Endodermal cell (in vitro differentiated cells): ENCODE data around the gene CACNA2D2. TPM values are rescaled to one million over a fixed set of nuclear protein-coding genes. Genes with fewer than 3 reads are reported as not detected.

Experiments used
- DNase-seq: peaks from one replicate; pipeline ENCODE4 v3.0.0-alpha.2; 2017
- H3K27ac ChIP-seq: 2 replicates; pipeline ENCODE4 v1.5.1; 2013; ENCODE audit warnings: mild to moderate bottlenecking, low read depth, low read length, moderate library complexity
- H3K27me3 ChIP-seq: 2 replicates; pipeline ENCODE4 v1.6.1; 2013; ENCODE audit warnings: mild to moderate bottlenecking, low read length, moderate library complexity; ENCODE audit not compliant: insufficient read depth, control insufficient read depth, poor library complexity, severe bottlenecking
- H3K36me3 ChIP-seq: 2 replicates; pipeline ENCODE4 v1.7.0; 2013; ENCODE audit warnings: mild to moderate bottlenecking, low read length, moderate library complexity; ENCODE audit not compliant: control insufficient read depth, insufficient read depth
- H3K4me1 ChIP-seq: one replicate; pipeline ENCODE4 v1.7.0; 2013; ENCODE audit warnings: low read length; ENCODE audit not compliant: control insufficient read depth, insufficient read depth
- H3K4me3 ChIP-seq: 2 replicates; pipeline ENCODE4 v1.5.1; 2013; ENCODE audit warnings: mild to moderate bottlenecking, low read length, moderate library complexity
- H3K9ac ChIP-seq: 2 replicates; pipeline ENCODE4 v1.6.1; 2013; ENCODE audit warnings: mild to moderate bottlenecking, low read length, moderate library complexity; ENCODE audit not compliant: poor library complexity, severe bottlenecking; ENCODE audit errors: extremely low read depth
- H3K9me3 ChIP-seq: 2 replicates; pipeline ENCODE4 v1.6.1; 2013; ENCODE audit warnings: mild to moderate bottlenecking, low read length, moderate library complexity; ENCODE audit not compliant: control insufficient read depth
- H3K27ac Mint-ChIP-seq: 2 replicates; pipeline ENCODE4 v1.8.0; 2020; ENCODE audit warnings: mixed read lengths
- H3K27me3 Mint-ChIP-seq: 2 replicates; pipeline ENCODE4 v1.8.0; 2021; ENCODE audit warnings: mild to moderate bottlenecking, mixed read lengths; ENCODE audit not compliant: insufficient read depth
- H3K36me3 Mint-ChIP-seq: 2 replicates; pipeline ENCODE4 v1.8.0; 2020; ENCODE audit warnings: low read depth, mixed read lengths
- H3K4me1 Mint-ChIP-seq: 2 replicates; pipeline ENCODE4 v1.8.0; 2020; ENCODE audit warnings: mixed read lengths
- H3K4me3 Mint-ChIP-seq: 2 replicates; pipeline ENCODE4 v1.8.0; 2020; ENCODE audit warnings: mild to moderate bottlenecking, moderate library complexity, mixed read lengths
- H3K9me3 Mint-ChIP-seq: 2 replicates; pipeline ENCODE4 v1.8.0; 2020; ENCODE audit warnings: mild to moderate bottlenecking, mixed read lengths
- WGBS, 2 experiments: methylation state at CpG; one replicate each; pipeline versions ENCODE4 v1.1.5 to v1.1.7; 2013; ENCODE audit warnings: missing lambda C conversion rate in 2 of 2, mixed read lengths in 1 of 2; ENCODE audit not compliant: insufficient coverage in 1 of 2, insufficient read length in 1 of 2; 5-methylcytosine and 5-hydroxymethylcytosine counted together
- total RNA-seq, 2 donors: library from RNA; stranded (reverse); fragmentation: NEBNext Ultra II Directional in 1 of 2; extraction: Animal tissue kit (Norgen Biotek cat#: 25700) in 1 of 2; gene quantifications; 2 replicates in 1 of 2; 3 replicates in 1 of 2; pipeline ENCODE4 v1.2.1, GENCODE V29; 2021
- TF ChIP-seq, protein P1 (sequence below): fragments of 200-600 bp; sonication (generic); conservative IDR thresholded peaks from 2 replicates; pipeline ENCODE4 v1.5.0; 2021; ENCODE audit warnings: antibody characterized with exemption, mild to moderate bottlenecking

CACNA2D2 gene
- total RNA-seq, 2 donors from 2014 or later: 17.6 to 20.7 TPM

DNA sequence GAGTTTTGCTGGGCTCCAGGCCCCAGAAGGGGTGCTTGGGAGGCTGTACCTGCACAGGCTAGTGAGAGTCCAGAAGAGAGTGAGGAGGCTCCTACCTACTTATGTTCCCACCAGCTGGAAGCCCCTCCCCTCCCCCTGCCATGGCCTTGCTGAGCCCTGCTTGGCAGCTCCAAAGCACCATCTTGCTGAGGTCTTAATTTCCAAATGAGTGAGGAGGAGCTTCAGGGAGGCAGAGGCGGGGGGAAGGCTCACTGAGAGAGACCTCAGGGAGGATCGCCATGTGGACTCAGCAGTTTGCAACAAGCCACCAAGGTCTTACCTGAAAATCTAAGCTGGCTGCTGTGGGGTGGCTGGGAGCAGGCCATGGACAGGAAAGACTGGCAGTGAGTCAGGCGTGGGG lies 8.7 kb upstream of the CACNA2D2 start:
- TF ChIP-seq, protein P1, sequence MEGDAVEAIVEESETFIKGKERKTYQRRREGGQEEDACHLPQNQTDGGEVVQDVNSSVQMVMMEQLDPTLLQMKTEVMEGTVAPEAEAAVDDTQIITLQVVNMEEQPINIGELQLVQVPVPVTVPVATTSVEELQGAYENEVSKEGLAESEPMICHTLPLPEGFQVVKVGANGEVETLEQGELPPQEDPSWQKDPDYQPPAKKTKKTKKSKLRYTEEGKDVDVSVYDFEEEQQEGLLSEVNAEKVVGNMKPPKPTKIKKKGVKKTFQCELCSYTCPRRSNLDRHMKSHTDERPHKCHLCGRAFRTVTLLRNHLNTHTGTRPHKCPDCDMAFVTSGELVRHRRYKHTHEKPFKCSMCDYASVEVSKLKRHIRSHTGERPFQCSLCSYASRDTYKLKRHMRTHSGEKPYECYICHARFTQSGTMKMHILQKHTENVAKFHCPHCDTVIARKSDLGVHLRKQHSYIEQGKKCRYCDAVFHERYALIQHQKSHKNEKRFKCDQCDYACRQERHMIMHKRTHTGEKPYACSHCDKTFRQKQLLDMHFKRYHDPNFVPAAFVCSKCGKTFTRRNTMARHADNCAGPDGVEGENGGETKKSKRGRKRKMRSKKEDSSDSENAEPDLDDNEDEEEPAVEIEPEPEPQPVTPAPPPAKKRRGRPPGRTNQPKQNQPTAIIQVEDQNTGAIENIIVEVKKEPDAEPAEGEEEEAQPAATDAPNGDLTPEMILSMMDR: no peak
- Histone ChIP-seq H3K4me1 (peaks cover 19% of the 10 kb centered on the region), H3K27ac (no peak overlapping the region), H3K4me3 (no peak overlapping the region), H3K9me3 (no peaks in the 10 kb centered on the region), H3K27me3 (peaks cover 5% of the 10 kb centered on the region), H3K9ac (no peak overlapping the region), H3K36me3 (no peaks in the 10 kb centered on the region)
- WGBS, 2 experiments: 84 to 87% methylated on average over 2 to 3 of the region's 3 CpGs
- H3K27ac Mint-ChIP-seq: no peak overlapping the region
- H3K36me3 Mint-ChIP-seq: no peaks in the 10 kb centered on the region
- no peaks in the 10 kb centered on the region for H3K9me3 Mint-ChIP-seq
- H3K4me3 Mint-ChIP-seq: no peak overlapping the region
- H3K4me1 Mint-ChIP-seq: peaks cover 23% of the 10 kb centered on the region
- H3K27me3 Mint-ChIP-seq: peaks cover 8% of the 10 kb centered on the region
- no peak for DNase-seq

DNA sequence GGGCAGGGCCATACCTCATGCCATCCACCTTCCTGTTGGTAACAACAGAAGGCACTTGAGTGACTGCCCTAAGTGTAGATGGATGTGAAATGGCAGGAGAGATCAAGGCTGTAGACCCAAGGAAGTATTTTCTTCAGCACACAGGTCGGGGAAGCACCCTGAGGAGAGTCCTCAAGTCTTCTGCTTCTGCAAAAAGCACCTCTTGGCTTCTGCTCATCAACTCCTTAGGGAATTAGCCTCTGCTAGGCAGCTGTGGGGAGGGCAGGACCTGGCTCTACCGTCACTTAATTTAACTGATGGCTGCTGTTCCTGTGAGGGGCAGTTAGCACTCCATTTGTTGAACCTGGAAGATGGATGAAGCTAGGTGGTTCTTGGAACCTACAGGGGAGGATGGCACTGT lies 6.9 kb upstream of the CACNA2D2 start:
- TF ChIP-seq, protein P1: no peak

DNA sequence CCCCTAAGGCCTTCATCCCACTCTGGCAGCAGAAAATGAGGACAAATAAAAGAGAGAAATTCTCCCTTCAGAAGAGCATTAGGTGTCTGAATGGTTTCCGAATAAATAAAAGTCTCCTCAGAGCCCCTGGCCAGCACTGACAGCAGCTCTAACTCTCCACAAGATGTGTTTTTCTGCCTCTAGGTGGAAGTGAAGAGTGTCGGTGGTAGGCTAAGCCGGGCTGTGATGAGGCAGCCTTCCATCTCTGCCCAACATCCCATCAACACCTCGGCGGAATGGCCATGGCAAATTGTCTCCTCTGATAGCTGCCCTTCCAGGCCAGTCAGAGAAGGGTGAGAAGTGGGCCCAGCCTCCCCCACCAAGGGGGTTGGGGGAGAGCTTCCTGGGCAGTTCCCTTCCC lies 6.3 kb upstream of the CACNA2D2 start:
- no peak for DNase-seq
- H3K36me3 ChIP-seq: no peaks in the 10 kb centered on the region
- H3K4me3 ChIP-seq: no peak overlapping the region
- peaks cover 13% of the 10 kb centered on the region for H3K27me3 Mint-ChIP-seq
- peaks cover under 1% of the 10 kb centered on the region for H3K4me1 Mint-ChIP-seq
- H3K27ac Mint-ChIP-seq: no peak overlapping the region
- no peaks in the 10 kb centered on the region for H3K9me3 Mint-ChIP-seq
- H3K4me1 ChIP-seq: no peaks in the 10 kb centered on the region
- 81 to 82% methylated on average over 4 to 5 of the region's 5 CpGs for WGBS, 2 experiments
- no peaks in the 10 kb centered on the region for H3K9me3 ChIP-seq
- TF ChIP-seq, protein P1: peak; percentile 58
- no peak overlapping the region for H3K27ac ChIP-seq
- no peak overlapping the region for H3K9ac ChIP-seq
- H3K4me3 Mint-ChIP-seq: no peak overlapping the region
- no peaks in the 10 kb centered on the region for H3K36me3 Mint-ChIP-seq
- H3K27me3 ChIP-seq: peaks cover 9% of the 10 kb centered on the region

More for the DNA sequence above, 6.9 kb upstream of the CACNA2D2 start:
- 73 to 83% methylated on average over 2 of the region's 2 CpGs for WGBS, 2 experiments
- Mint-ChIP-seq H3K9me3 (no peaks in the 10 kb centered on the region), H3K4me3 (no peak overlapping the region), H3K27ac (no peak overlapping the region), H3K27me3 (peaks cover 8% of the 10 kb centered on the region), H3K36me3 (no peaks in the 10 kb centered on the region), H3K4me1 (peaks cover 6% of the 10 kb centered on the region)
- Histone ChIP-seq H3K27ac (no peak overlapping the region), H3K27me3 (peaks cover 5% of the 10 kb centered on the region), H3K36me3 (no peaks in the 10 kb centered on the region), H3K9me3 (no peaks in the 10 kb centered on the region), H3K9ac (no peak overlapping the region), H3K4me1 (peaks cover 2% of the 10 kb centered on the region), H3K4me3 (no peak overlapping the region)
- DNase-seq: no peak
